ENCODE results near the gene CDH13.

GRCh38 chr16:82585675-82586074 is 41.1 kb upstream of the CDH13 start:
- no peak for TF ChIP-seq POLR2AphosphoS5 (IDR thresholded peaks at IDR 0.05)
- no peak for TF ChIP-seq CTCF (IDR thresholded peaks at IDR 0.05; ENCODE audit: poor library complexity, severe bottlenecking)
- TF ChIP-seq EZH2 (IDR thresholded peaks at IDR 0.05; ENCODE audit: borderline replicate concordance, insufficient read depth, low read length, poor library complexity, severe bottlenecking) = no peak

Measured in neural cell (in vitro differentiated cells).